ENCODE measurements around the gene NLGN2.

GRCh38 chr17:7468804-7469389, 61.3 kb downstream of the NLGN2 start:
- TF ChIP-seq CTCF (IDR thresholded peaks at IDR 0.05; ENCODE audit: insufficient read depth, low read length) (no peak), POLR2AphosphoS5 (IDR thresholded peaks at IDR 0.05; ENCODE audit: low read depth) (no peak), SPI1 (IDR thresholded peaks at IDR 0.05; ENCODE audit: borderline replicate concordance, low read depth) (no peak), GABPA (IDR thresholded peaks at IDR 0.05; ENCODE audit: low read depth) (no peak)
- TF ChIP-seq, protein P1, sequence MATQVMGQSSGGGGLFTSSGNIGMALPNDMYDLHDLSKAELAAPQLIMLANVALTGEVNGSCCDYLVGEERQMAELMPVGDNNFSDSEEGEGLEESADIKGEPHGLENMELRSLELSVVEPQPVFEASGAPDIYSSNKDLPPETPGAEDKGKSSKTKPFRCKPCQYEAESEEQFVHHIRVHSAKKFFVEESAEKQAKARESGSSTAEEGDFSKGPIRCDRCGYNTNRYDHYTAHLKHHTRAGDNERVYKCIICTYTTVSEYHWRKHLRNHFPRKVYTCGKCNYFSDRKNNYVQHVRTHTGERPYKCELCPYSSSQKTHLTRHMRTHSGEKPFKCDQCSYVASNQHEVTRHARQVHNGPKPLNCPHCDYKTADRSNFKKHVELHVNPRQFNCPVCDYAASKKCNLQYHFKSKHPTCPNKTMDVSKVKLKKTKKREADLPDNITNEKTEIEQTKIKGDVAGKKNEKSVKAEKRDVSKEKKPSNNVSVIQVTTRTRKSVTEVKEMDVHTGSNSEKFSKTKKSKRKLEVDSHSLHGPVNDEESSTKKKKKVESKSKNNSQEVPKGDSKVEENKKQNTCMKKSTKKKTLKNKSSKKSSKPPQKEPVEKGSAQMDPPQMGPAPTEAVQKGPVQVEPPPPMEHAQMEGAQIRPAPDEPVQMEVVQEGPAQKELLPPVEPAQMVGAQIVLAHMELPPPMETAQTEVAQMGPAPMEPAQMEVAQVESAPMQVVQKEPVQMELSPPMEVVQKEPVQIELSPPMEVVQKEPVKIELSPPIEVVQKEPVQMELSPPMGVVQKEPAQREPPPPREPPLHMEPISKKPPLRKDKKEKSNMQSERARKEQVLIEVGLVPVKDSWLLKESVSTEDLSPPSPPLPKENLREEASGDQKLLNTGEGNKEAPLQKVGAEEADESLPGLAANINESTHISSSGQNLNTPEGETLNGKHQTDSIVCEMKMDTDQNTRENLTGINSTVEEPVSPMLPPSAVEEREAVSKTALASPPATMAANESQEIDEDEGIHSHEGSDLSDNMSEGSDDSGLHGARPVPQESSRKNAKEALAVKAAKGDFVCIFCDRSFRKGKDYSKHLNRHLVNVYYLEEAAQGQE (IDR thresholded peaks at IDR 0.05; ENCODE audit: insufficient replicate concordance, low read depth) = no peak

Measured in HL-60 (cell line).